Keratinocyte (primary cell): ENCODE data around the gene FAF1. TPM values are rescaled to one million over a fixed set of nuclear protein-coding genes. Genes with fewer than 3 reads are reported as not detected.

ENCODE experiments used
- DNase-seq: peaks from one replicate; pipeline ENCODE4 v3.0.0-alpha.2; 2011; ENCODE audit warnings: low read depth, missing footprints, low spot score
- FAIRE-seq: peaks from 2 replicates; lab custom pipeline; 2011; peaks lifted over from hg19 to GRCh38; lab: Jason Lieb, UNC
- H2AFZ ChIP-seq: 2 replicates; pipeline ENCODE4 v1.6.0; 2012; ENCODE audit warnings: low read length, control low read depth, inconsistent platforms; ENCODE audit not compliant: control insufficient read depth
- H3K27ac ChIP-seq: 2 replicates; pipeline ENCODE4 v1.5.1; 2011; ENCODE audit warnings: low read length; ENCODE audit not compliant: control insufficient read depth, insufficient read depth
- H3K27me3 ChIP-seq: 3 replicates; pipeline ENCODE4 v1.6.0; 2011; ENCODE audit warnings: low read length; ENCODE audit not compliant: control insufficient read depth, insufficient read depth; ENCODE audit errors: extremely low read depth
- H3K36me3 ChIP-seq, 2 experiments: 2 replicates in 1 of 2; 3 replicates in 1 of 2; pipeline ENCODE4 v1.5.1; 2011; ENCODE audit warnings: low read length in 2 of 2, mild to moderate bottlenecking in 1 of 2; ENCODE audit not compliant: control insufficient read depth in 2 of 2, insufficient read depth in 2 of 2; ENCODE audit errors: extremely low read depth in 1 of 2
- H3K4me1 ChIP-seq: 3 replicates; pipeline ENCODE4 v1.5.1; 2011; ENCODE audit warnings: low read length; ENCODE audit not compliant: control insufficient read depth, insufficient read depth; ENCODE audit errors: extremely low read depth
- H3K4me2 ChIP-seq: 3 replicates; pipeline ENCODE4 v1.6.0; 2011; ENCODE audit warnings: low read depth, low read length; ENCODE audit not compliant: control insufficient read depth, insufficient read depth; ENCODE audit errors: extremely low read depth
- H3K4me3 ChIP-seq, 3 experiments: fragments of 200-600 bp in 1 of 3; sonication (generic) in 1 of 3; 2 replicates in 2 of 3; 3 replicates in 1 of 3; pipeline ENCODE4 v1.5.1; 2011 to 2016; ENCODE audit warnings: low read length in 3 of 3, mild to moderate bottlenecking in 3 of 3, control low read depth in 2 of 3, inconsistent platforms in 1 of 3, low read depth in 1 of 3, mixed read lengths in 1 of 3, mixed run types in 1 of 3, moderate library complexity in 1 of 3; ENCODE audit not compliant: control insufficient read depth in 2 of 3, insufficient read depth in 2 of 3; ENCODE audit errors: extremely low read depth in 1 of 3
- H3K79me2 ChIP-seq: 2 replicates; pipeline ENCODE4 v1.6.0; 2012; ENCODE audit warnings: low read length; ENCODE audit not compliant: control insufficient read depth, insufficient read depth
- H3K9ac ChIP-seq: 3 replicates; pipeline ENCODE4 v1.6.0; 2011; ENCODE audit warnings: low read length; ENCODE audit not compliant: control insufficient read depth, insufficient read depth; ENCODE audit errors: extremely low read depth
- H3K9me1 ChIP-seq: 3 replicates; pipeline ENCODE4 v1.6.0; 2011; ENCODE audit warnings: low read length; ENCODE audit not compliant: control insufficient read depth, insufficient read depth; ENCODE audit errors: extremely low read depth
- H3K9me3 ChIP-seq: 2 replicates; pipeline ENCODE4 v1.5.1; 2012; ENCODE audit warnings: low read depth, low read length; ENCODE audit not compliant: control insufficient read depth
- H4K20me1 ChIP-seq: 3 replicates; pipeline ENCODE4 v1.6.0; 2011; ENCODE audit warnings: low read length; ENCODE audit not compliant: control insufficient read depth, insufficient read depth; ENCODE audit errors: extremely low read depth
- CTCF ChIP-seq, 3 experiments: IDR thresholded peaks in 1 of 3; conservative IDR thresholded peaks in 1 of 3; optimal IDR thresholded peaks in 1 of 3; 2 replicates in 2 of 3; 3 replicates in 1 of 3; pipeline versions ENCODE3 to v1.5.1; 2011; ENCODE audit warnings: low read length in 3 of 3, mild to moderate bottlenecking in 3 of 3, moderate library complexity in 2 of 3, control low read depth in 1 of 3, inconsistent platforms in 1 of 3; ENCODE audit not compliant: insufficient read depth in 2 of 3; ENCODE audit errors: extremely low read depth in 1 of 3
- EZH2 ChIP-seq: IDR thresholded peaks from one replicate; pipeline ENCODE4 v1.6.1; 2012; ENCODE audit warnings: inconsistent platforms, mild to moderate bottlenecking, low read length, moderate library complexity
- dilution Hi-C: fragments of 300-500 bp; cut with MboI; formaldehyde crosslinking; loops from one replicate; pipeline ENCODE4 v1.7.0; 2020; ENCODE audit warnings: low sequenced_read_pairs; ENCODE audit not compliant: extremely low pct_ligation_motif_present
- polyA plus RNA-seq, 5 experiments: library from polyadenylated mRNA; depleted of rRNA in 3 of 5; stranded (reverse) in 3 of 5; stranded (forward) in 1 of 5; unstranded in 1 of 5; fragments of >200 nt; gene quantifications; 1 replicate in 1 of 5; 2 replicates in 3 of 5; 3 replicates in 1 of 5; pipeline versions ENCODE4 v1.2.1 to v1.2.3, GENCODE V29; 2011 to 2012; ENCODE audit warnings: missing spikeins in 2 of 5, low read depth in 1 of 5, low replicate concordance in 1 of 5

Gene FAF1
- polyA plus RNA-seq, 1 donor (not counting 4 experiments of a cell fraction or from before 2014, with no cell fraction given): 33.1 TPM

- Histone ChIP-seq H3K9ac (no peak overlapping the region), H3K79me2 (no peaks in the 10 kb centered on the region), H3K9me3 (no peaks in the 10 kb centered on the region), H4K20me1 (no peaks in the 10 kb centered on the region), H3K4me3 (no peak overlapping the region), H3K36me3 (no peaks in the 10 kb centered on the region), H3K4me1 (peaks cover 16% of the 10 kb centered on the region), H3K9me1 (no peaks in the 10 kb centered on the region), H3K27me3 (no peaks in the 10 kb centered on the region), H2AFZ (no peak overlapping the region), H3K4me2 (no peak overlapping the region), H3K27ac (no peak overlapping the region)
- no peak for DNase-seq
- no peak for FAIRE-seq
- no peak for TF ChIP-seq EZH2
- no peak for TF ChIP-seq CTCF (optimal IDR thresholded peaks at IDR 0.05 in 1 of 3, IDR thresholded peaks at IDR 0.05 in 1 of 3, conservative IDR thresholded peaks at IDR 0.05 in 1 of 3; ENCODE audit: extremely low read depth in 1 of 3, insufficient read depth in 2 of 3, low read length in 3 of 3)
- dilution Hi-C loops: no loop called here
These were observed 257.7 kb downstream of the FAF1 start for GRCh38 chr1:50702395-50702794.

GRCh38 chr1:50701706-50702317, 258.3 kb downstream of the FAF1 start:
- no peak overlapping the region for H3K9ac ChIP-seq
- no peak for DNase-seq
- no peaks in the 10 kb centered on the region for H4K20me1 ChIP-seq
- FAIRE-seq: no peak
- no peak overlapping the region for H3K27ac ChIP-seq
- no peak overlapping the region for H3K4me2 ChIP-seq
- no peak for TF ChIP-seq CTCF (optimal IDR thresholded peaks at IDR 0.05 in 1 of 3, IDR thresholded peaks at IDR 0.05 in 1 of 3, conservative IDR thresholded peaks at IDR 0.05 in 1 of 3; ENCODE audit: extremely low read depth in 1 of 3, insufficient read depth in 2 of 3, low read length in 3 of 3)
- no peak for TF ChIP-seq EZH2
- no peaks in the 10 kb centered on the region for H3K79me2 ChIP-seq
- no peaks in the 10 kb centered on the region for H3K9me1 ChIP-seq
- H3K9me3 ChIP-seq: no peaks in the 10 kb centered on the region
- peaks cover 16% of the 10 kb centered on the region for H3K4me1 ChIP-seq
- no peaks in the 10 kb centered on the region for H3K36me3 ChIP-seq
- no peak overlapping the region for H2AFZ ChIP-seq
- dilution Hi-C loops: no loop called here
- H3K27me3 ChIP-seq: no peaks in the 10 kb centered on the region
- H3K4me3 ChIP-seq: no peak overlapping the region
